WERI-Rb-1 (cell line): ENCODE results near the gene ESYT2.

Experiments used
- DNase-seq: peaks from one replicate; pipeline ENCODE4 v3.0.0-alpha.2; 2020
- H3K27ac ChIP-seq: fragments of 250-450 bp; sonication (Bioruptor Pico); 2 replicates; pipeline ENCODE4 v1.5.1; 2020; ENCODE audit warnings: mild to moderate bottlenecking, moderate library complexity
- H3K27me3 ChIP-seq: fragments of 250-450 bp; sonication (Bioruptor Pico); 2 replicates; pipeline ENCODE4 v1.5.1; 2021; ENCODE audit warnings: mild to moderate bottlenecking, low read depth, moderate library complexity; ENCODE audit not compliant: insufficient read depth, severe bottlenecking
- H3K36me3 ChIP-seq: fragments of 250-450 bp; sonication (Bioruptor Pico); 2 replicates; pipeline ENCODE4 v1.5.1; 2020; ENCODE audit warnings: mild to moderate bottlenecking, moderate library complexity
- H3K4me3 ChIP-seq: 2 replicates; pipeline ENCODE4 v1.5.1; 2011; ENCODE audit warnings: low read depth, mild to moderate bottlenecking, control low read depth, low read length
- H3K9me3 ChIP-seq: fragments of 250-450 bp; sonication (Bioruptor Pico); 2 replicates; pipeline ENCODE4 v1.5.1; 2021; ENCODE audit warnings: mild to moderate bottlenecking, moderate library complexity; ENCODE audit not compliant: severe bottlenecking
- TF ChIP-seq, protein P1 (sequence below): IDR thresholded peaks from 2 replicates; pipeline ENCODE4 v1.5.1; 2011; ENCODE audit warnings: low read depth, mild to moderate bottlenecking, control low read depth, inconsistent platforms, low read length

ESYT2 gene

DNA sequence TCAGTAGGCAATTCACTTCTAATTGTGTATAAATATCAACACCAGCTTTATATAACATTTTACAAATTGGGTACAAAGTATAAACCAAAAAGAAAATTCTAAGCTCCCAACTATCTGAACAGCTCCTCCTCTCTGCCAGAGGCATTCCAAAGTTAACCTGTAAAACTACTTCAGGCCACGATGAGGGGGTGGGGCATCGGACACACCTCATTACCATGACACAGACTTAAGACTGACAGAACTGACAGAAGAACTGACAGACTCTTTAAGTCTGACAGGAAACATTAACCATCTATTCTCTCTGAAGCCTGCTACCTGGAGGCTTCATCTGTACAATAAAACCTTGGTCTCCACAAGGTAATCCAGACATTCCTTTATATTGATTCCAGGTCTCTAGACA lies 12.3 kb downstream of the ESYT2 start:
- H3K27ac ChIP-seq, result no peak overlapping the region
- no peaks in the 10 kb centered on the region for H3K9me3 ChIP-seq
- no peaks in the 10 kb centered on the region for H3K27me3 ChIP-seq
- H3K36me3 ChIP-seq, result no peaks in the 10 kb centered on the region
- no peak overlapping the region for H3K4me3 ChIP-seq
- DNase-seq, result no peak
- TF ChIP-seq, protein P1, sequence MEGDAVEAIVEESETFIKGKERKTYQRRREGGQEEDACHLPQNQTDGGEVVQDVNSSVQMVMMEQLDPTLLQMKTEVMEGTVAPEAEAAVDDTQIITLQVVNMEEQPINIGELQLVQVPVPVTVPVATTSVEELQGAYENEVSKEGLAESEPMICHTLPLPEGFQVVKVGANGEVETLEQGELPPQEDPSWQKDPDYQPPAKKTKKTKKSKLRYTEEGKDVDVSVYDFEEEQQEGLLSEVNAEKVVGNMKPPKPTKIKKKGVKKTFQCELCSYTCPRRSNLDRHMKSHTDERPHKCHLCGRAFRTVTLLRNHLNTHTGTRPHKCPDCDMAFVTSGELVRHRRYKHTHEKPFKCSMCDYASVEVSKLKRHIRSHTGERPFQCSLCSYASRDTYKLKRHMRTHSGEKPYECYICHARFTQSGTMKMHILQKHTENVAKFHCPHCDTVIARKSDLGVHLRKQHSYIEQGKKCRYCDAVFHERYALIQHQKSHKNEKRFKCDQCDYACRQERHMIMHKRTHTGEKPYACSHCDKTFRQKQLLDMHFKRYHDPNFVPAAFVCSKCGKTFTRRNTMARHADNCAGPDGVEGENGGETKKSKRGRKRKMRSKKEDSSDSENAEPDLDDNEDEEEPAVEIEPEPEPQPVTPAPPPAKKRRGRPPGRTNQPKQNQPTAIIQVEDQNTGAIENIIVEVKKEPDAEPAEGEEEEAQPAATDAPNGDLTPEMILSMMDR, result no peak

DNA sequence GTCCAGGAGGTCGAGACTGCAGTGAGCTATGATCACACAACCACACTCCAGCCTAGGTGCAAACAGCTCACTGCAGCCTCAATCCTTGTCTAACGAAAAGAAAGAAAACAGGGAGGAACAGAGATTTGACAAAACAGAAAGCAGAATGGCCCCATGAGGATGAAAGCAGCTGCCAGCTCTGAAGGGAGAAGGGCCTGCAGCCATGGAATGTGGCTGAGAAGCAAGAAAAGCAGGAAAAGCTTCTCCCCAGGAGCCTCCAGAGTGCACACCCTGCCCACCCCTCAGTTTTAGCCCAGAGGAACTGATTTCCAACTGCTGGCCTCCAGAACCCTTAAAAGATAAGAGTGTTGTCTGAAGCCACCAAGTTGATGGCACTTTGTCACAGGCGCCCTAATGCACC lies 13.0 kb downstream of the ESYT2 start:
- no peak for DNase-seq
- TF ChIP-seq, protein P1, result no peak
- Histone ChIP-seq H3K9me3 (no peaks in the 10 kb centered on the region), H3K36me3 (no peaks in the 10 kb centered on the region), H3K27ac (no peak overlapping the region), H3K27me3 (no peaks in the 10 kb centered on the region), H3K4me3 (no peak overlapping the region)

DNA sequence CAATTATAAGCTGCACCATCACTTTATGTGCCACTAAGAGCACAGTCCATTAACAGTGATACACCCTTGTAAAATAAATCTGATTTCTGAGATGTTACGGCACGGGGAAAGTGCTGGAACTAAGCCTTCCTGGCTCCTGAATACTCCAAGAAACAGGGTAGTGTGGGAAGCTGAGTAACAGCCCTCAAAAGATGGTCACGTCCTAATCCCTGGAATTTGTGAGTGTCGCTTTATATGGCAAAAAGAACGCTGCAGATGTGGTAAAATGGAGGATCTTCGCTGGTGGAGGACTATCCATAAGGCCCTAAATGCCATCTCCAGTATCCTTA lies 13.5 kb downstream of the ESYT2 start:
- TF ChIP-seq, protein P1, result no peak
- H3K27ac ChIP-seq, result no peak overlapping the region
- no peaks in the 10 kb centered on the region for H3K9me3 ChIP-seq
- no peaks in the 10 kb centered on the region for H3K27me3 ChIP-seq
- no peak overlapping the region for H3K4me3 ChIP-seq
- no peaks in the 10 kb centered on the region for H3K36me3 ChIP-seq
- DNase-seq, result no peak

DNA sequence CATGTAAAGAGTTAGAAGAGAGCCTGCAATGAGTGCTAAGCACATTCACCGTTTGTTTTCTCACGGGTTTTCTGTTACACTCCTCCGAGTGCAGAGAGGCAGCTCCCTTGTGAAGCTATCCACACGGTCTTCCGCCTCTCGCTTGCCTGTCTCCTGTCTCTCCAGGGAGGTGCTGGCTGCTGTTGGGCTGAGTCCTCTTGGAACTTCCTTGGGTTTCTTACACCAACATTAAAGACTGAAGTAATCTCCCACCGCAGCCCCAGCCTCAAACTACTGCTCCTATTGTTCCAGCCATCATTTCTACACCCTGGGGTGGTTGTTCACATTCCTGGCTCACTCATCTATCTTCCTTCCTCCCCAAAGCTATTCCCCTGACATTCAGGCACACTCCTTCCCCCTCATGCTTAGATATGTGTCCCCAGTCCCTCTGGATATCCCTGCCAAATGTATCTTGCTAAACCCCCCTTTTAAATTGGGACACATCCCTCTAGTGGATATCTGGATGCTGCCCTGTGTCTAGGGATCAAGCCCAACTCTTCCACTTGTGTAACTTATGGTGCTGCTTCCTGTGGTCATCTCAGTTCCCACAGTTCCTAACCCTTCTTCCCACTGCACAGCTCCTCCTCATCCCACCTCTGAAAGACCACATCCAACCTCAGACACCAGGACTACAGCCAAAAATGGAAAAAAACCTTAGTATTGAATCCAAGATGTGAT lies 14.1 kb downstream of the ESYT2 start:
- H3K9me3 ChIP-seq, result no peaks in the 10 kb centered on the region
- no peak overlapping the region for H3K4me3 ChIP-seq

DNA sequence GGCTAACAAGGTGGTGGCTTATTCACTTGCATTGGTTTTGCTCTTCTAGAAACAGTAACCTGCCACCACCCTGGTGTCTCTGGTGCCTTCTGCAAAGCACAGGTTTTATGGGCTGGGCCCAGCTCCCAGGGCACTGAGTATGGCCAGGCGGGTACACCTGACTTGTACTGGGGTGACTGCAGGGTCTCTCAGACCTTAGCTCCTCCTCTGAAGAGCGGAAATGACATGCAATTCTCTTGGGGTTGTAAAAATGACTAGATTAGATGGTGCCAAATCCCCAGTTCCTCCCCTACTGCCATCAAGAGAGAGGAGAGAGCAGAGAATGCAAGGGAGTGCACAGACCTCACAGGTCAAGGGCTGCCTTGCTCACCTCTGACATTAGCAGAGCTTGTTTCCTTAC lies 14.7 kb downstream of the ESYT2 start:
- no peak overlapping the region for H3K4me3 ChIP-seq
- TF ChIP-seq, protein P1, result no peak
- DNase-seq, result no peak
- no peaks in the 10 kb centered on the region for H3K27me3 ChIP-seq
- H3K27ac ChIP-seq, result no peak overlapping the region
- H3K36me3 ChIP-seq, result no peaks in the 10 kb centered on the region
- no peaks in the 10 kb centered on the region for H3K9me3 ChIP-seq

More for the DNA sequence above, 14.1 kb downstream of the ESYT2 start:
- H3K36me3 ChIP-seq, result no peaks in the 10 kb centered on the region
- TF ChIP-seq, protein P1, result no peak
- no peaks in the 10 kb centered on the region for H3K27me3 ChIP-seq
- H3K27ac ChIP-seq, result no peak overlapping the region
- no peak for DNase-seq

DNA sequence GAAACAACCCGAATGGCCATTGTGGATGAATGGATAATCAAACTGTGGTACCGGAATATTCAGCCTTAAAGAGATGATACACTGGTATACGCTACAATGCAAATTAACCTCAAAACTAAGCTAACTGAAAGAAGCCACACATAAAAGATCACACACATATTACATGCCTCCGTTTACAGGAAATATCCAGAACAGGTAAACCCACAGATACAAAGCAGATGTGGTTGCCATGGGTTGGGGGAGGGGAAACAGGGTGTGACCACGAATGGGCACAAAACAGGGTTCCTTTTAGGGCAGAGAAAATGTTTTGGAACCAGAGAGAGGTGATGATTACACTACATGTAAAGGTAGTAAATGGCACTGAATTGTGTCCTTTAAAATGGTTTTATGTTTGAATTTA lies 16.6 kb downstream of the ESYT2 start:
- Histone ChIP-seq H3K27ac (no peak overlapping the region), H3K4me3 (no peak overlapping the region), H3K27me3 (no peaks in the 10 kb centered on the region), H3K36me3 (no peaks in the 10 kb centered on the region), H3K9me3 (no peaks in the 10 kb centered on the region)
- no peak for DNase-seq
- TF ChIP-seq, protein P1, result no peak
